ENCODE data around the gene MIPOL1. TPM values are rescaled to one million over a fixed set of nuclear protein-coding genes. Genes with fewer than 3 reads are reported as not detected.
"Not testable (repeated sequence)": the region's sequence is repeated elsewhere in the genome, so short reads cannot be mapped to it uniquely, and the experiment has no call there.

Gene MIPOL1
- total RNA-seq, 1 experiment from 2014 or later = 13.1 TPM

DNA sequence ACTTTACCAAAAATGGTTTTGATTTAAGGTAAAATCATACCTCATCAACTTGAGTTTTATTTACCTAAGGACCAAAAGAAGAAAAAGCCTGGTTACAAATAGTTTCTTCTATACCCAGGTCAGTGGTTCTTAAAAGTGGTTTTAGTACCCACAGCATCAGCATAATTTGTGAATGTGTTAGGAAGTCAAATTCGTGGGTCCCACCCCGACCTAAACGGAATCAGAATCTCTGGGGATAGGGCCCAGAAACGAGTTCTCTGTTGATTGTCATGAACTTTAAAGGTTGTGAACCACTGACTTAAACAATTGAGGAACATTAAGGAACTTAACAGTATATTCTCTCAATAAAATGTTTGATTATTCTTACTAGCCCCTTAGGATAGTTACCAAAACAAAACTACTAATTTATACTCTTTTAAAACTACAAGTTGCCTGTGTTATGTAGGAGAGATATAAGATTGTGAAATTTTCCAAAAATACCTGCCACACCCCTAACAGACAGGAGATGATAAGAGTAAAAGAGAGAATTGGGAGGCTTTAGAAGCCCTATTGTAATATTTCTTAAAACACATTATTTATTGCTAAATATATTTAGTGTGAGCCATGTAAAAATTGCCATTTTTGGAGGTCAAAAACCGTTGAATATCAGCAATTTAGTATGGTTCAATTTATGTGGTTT, 24.7 kb upstream of the MIPOL1 start:
- Histone ChIP-seq H3F3A (ENCODE audit: insufficient read depth, low read depth) (no peaks in the 10 kb centered on the region), H3K4me1 (replicated peaks; ENCODE audit: insufficient read depth) (peaks cover 12% of the 10 kb centered on the region), H3K4me3 (peak overlapping the region; percentile 80), H3K27ac (peak overlapping the region; percentile 76; the same call in 1 of the 2 replicates), H4K20me1 (ENCODE audit: insufficient read depth) (no peaks in the 10 kb centered on the region), H2AFZ (peak overlapping the region; percentile 99), H3K79me2 (ENCODE audit: low read depth) (peaks cover 7% of the 10 kb centered on the region; the same call in 1 of the 2 replicates), H3K36me3 (ENCODE audit: low read depth) (no peaks in the 10 kb centered on the region), H3K27me3 (ENCODE audit: insufficient read depth, low read depth) (no peaks in the 10 kb centered on the region), H3K9me3 (ENCODE audit: insufficient read depth, low read depth) (no peaks in the 10 kb centered on the region), H3K9me2 (ENCODE audit: insufficient read depth) (no peaks in the 10 kb centered on the region), H3K4me2 (peak overlapping the region; percentile 84)
- no peak for DNase-seq
- POLR2A ChIA-PET (ENCODE audit: unreplicated experiment) = no interaction called here
- CTCF ChIA-PET = no interaction called here
- BruUV-seq (replicated peaks) = no TSS peak
- no peak for TF ChIP-seq EZH2 (IDR thresholded peaks at IDR 0.05; ENCODE audit: low read depth)
- no peak for TF ChIP-seq CTCF (conservative IDR thresholded peaks at IDR 0.05)
- intact Hi-C loops (cut with micrococcal nuclease; ENCODE audit: unreplicated experiment) = loop anchor here (2.0 kb wide), 1 partner anchor 26 kb away; no protein-coding TSS in a partner anchor

- TF ChIP-seq EZH2 (IDR thresholded peaks at IDR 0.05; ENCODE audit: low read depth) = no peak
- TF ChIP-seq CTCF (conservative IDR thresholded peaks at IDR 0.05) = no peak
- Histone ChIP-seq H3K27me3 (ENCODE audit: insufficient read depth, low read depth) (no peaks in the 10 kb centered on the region), H3K4me2 (no peak overlapping the region), H3K4me3 (no peak overlapping the region), H3K9me3 (ENCODE audit: insufficient read depth, low read depth) (no peaks in the 10 kb centered on the region), H3K27ac (no peak overlapping the region), H3K9me2 (ENCODE audit: insufficient read depth) (no peaks in the 10 kb centered on the region), H3K79me2 (ENCODE audit: low read depth) (no peaks in the 10 kb centered on the region), H2AFZ (no peak overlapping the region), H3K4me1 (replicated peaks; ENCODE audit: insufficient read depth) (no peaks in the 10 kb centered on the region), H4K20me1 (ENCODE audit: insufficient read depth) (no peaks in the 10 kb centered on the region), H3K36me3 (ENCODE audit: low read depth) (no peaks in the 10 kb centered on the region), H3F3A (ENCODE audit: insufficient read depth, low read depth) (no peaks in the 10 kb centered on the region)
- intact Hi-C loops (cut with micrococcal nuclease; ENCODE audit: unreplicated experiment) = no loop called here
- DNase-seq = no peak
- no TSS peak for BruUV-seq (replicated peaks)
- ChIA-PET POLR2A (ENCODE audit: unreplicated experiment) (no interaction called here), CTCF (no interaction called here)
Observed at GRCh38 chr14:37179896-37180502, 17.7 kb upstream of the MIPOL1 start.

GRCh38 chr14:37180886-37181285, 16.9 kb upstream of the MIPOL1 start:
- H3K4me3 ChIP-seq; intact Hi-C loops (cut with micrococcal nuclease; ENCODE audit: unreplicated experiment); H4K20me1 ChIP-seq (ENCODE audit: insufficient read depth); DNase-seq; H3K9me3 ChIP-seq (ENCODE audit: insufficient read depth, low read depth); BruUV-seq (replicated peaks); H3K36me3 ChIP-seq (ENCODE audit: low read depth); CTCF ChIA-PET; H3K4me1 ChIP-seq (replicated peaks; ENCODE audit: insufficient read depth); H3K79me2 ChIP-seq (ENCODE audit: low read depth); H3K27me3 ChIP-seq (ENCODE audit: insufficient read depth, low read depth); H2AFZ ChIP-seq; H3K4me2 ChIP-seq; H3K9me2 ChIP-seq (ENCODE audit: insufficient read depth); H3K27ac ChIP-seq; H3F3A ChIP-seq (ENCODE audit: insufficient read depth, low read depth): not testable (repeated sequence)
- POLR2A ChIA-PET (ENCODE audit: unreplicated experiment) = interaction anchor here (0.7 kb wide), 1 partner anchor 68 kb away, joined by 16 read pairs; no protein-coding TSS in a partner anchor
